Effector memory CD4-positive, alpha-beta T cell (primary cell): ENCODE data around the gene GCK.
"Not testable (repeated sequence)": the region's sequence is repeated elsewhere in the genome, so short reads cannot be mapped to it uniquely, and the experiment has no call there.

Experiments used
- DNase-seq, 3 donors: peaks; one replicate each; pipeline ENCODE4 v3.0.0-alpha.2; 2020
- H3K27ac ChIP-seq: 2 replicates; pipeline ENCODE4 v1.7.0; 2013; ENCODE audit warnings: mild to moderate bottlenecking, low read length, moderate library complexity; ENCODE audit not compliant: insufficient read depth, poor library complexity, severe bottlenecking
- H3K27me3 ChIP-seq: replicated peaks from 2 replicates; pipeline ENCODE4 v1.7.0; 2013; ENCODE audit warnings: mild to moderate bottlenecking, low read length; ENCODE audit not compliant: insufficient read depth, control insufficient read depth, poor library complexity, severe bottlenecking
- H3K36me3 ChIP-seq: 2 replicates; pipeline ENCODE4 v1.7.0; 2013; ENCODE audit warnings: mild to moderate bottlenecking, low read length, moderate library complexity; ENCODE audit not compliant: control insufficient read depth, insufficient read depth
- H3K4me1 ChIP-seq: 2 replicates; pipeline ENCODE4 v1.7.0; 2013; ENCODE audit warnings: low read length, mild to moderate bottlenecking; ENCODE audit not compliant: control insufficient read depth, insufficient read depth, poor library complexity, severe bottlenecking
- H3K4me3 ChIP-seq: 2 replicates; pipeline ENCODE4 v1.7.0; 2013; ENCODE audit warnings: low read length, low read depth, mild to moderate bottlenecking; ENCODE audit not compliant: insufficient read depth, poor library complexity, severe bottlenecking
- H3K9me3 ChIP-seq: 2 replicates; pipeline ENCODE4 v1.7.0; 2013; ENCODE audit warnings: mild to moderate bottlenecking, low read length, moderate library complexity; ENCODE audit not compliant: control insufficient read depth

Gene GCK

DNA sequence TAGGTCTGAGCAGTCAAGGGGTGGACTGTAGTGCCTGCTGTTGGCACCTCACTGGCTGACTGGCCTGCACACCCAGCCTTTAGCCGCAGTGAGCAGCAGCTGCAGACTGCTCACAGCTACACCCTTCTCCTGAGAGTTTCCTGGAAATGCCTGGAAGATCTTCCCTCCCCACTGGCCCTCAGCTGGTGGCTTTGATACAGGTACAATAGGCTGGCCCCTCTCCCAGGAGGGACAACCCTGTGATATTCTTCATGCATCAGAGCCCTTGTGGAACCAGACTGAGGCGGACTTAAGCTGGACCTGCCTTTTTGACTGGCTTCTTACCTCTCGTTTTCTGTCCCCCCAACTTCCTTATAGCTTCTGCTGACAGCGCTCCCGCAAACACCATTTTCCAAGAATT, 6.4 kb downstream of the GCK start:
- H3K27me3 ChIP-seq: no peaks in the 10 kb centered on the region
- no peaks in the 10 kb centered on the region for H3K36me3 ChIP-seq
- H3K4me1 ChIP-seq: no peaks in the 10 kb centered on the region
- H3K9me3 ChIP-seq: no peaks in the 10 kb centered on the region
- no peak overlapping the region for H3K4me3 ChIP-seq
- no peak overlapping the region for H3K27ac ChIP-seq
- no peak for DNase-seq

DNA sequence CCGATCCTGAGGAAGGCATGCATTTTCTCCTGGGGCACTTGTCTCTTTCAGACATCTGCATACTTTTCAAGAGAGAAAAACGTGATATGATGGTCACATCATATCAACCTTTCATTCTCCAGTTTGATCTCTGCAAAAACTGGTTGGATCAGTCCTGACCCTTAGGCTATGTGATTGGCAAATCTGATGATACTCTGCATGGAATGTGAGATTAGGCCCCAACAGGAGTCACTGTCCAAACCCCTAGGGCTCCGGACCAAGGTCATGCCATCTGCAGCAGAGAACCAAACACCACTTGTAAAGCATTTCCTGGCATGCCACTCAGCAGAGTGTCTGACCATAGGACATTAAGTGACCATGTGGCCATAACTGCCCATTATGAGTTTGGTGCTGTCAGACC, 8.6 kb downstream of the GCK start:
- H3K9me3 ChIP-seq: no peaks in the 10 kb centered on the region
- H3K27ac ChIP-seq: no peak overlapping the region

DNA sequence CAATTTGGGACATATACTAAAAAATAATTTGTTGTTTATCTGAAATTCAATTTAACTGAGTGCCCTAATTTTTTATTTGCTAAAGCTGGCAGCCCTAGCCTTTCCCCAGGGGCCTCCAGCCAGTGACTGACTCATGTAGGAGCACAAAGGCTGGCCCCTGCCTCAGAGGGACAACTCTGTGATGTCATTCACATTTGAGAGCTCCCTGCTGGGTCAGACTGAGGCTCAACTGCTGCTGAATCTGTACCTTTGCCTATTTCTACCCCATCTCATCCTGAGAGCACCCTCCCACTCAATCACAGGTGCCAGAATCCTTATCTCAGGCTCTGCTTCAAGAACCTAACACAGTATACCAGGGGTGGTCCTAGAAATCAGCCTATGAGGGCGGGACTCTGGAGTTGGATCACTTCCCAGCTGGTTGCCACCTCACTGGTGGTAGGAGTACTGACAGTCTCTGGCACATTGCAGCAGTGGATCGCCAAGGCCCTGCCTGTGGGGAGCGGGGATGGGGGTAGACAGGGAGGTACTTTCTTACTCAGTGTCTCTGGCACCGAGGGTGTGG, 11.6 kb downstream of the GCK start:
- no peak for DNase-seq
- Histone ChIP-seq H3K4me3 (no peak overlapping the region), H3K36me3 (no peaks in the 10 kb centered on the region), H3K9me3 (no peaks in the 10 kb centered on the region), H3K4me1 (no peaks in the 10 kb centered on the region), H3K27ac (no peak overlapping the region), H3K27me3 (no peaks in the 10 kb centered on the region)

More for the DNA sequence above, 8.6 kb downstream of the GCK start:
- H3K4me1 ChIP-seq: no peaks in the 10 kb centered on the region
- no peak for DNase-seq
- no peaks in the 10 kb centered on the region for H3K27me3 ChIP-seq
- no peaks in the 10 kb centered on the region for H3K36me3 ChIP-seq
- H3K4me3 ChIP-seq: no peak overlapping the region

DNA sequence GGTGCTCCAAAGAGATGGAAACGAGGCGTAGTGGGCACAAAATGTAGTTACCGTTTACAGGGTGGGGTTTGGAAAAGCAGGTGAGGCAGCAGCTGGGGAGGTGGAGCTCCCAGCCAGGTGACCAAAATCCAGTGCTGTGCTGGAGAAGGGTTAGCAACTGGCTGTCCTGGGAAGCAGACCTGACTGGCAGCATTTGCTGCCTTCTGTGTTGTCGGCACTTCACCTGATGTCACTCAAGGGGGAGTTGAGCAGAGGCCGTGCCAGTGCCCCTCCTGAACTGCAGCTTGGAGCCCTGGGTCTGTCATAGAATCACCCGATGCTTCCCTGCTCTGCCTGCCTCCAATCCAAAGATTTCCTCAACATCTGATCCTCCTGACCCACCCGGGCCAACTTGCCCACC, 12.8 kb downstream of the GCK start:
- H3K36me3 ChIP-seq: no peaks in the 10 kb centered on the region
- no peak for DNase-seq
- H3K27me3 ChIP-seq: no peaks in the 10 kb centered on the region
- no peaks in the 10 kb centered on the region for H3K9me3 ChIP-seq
- H3K4me1 ChIP-seq: no peaks in the 10 kb centered on the region
- no peak overlapping the region for H3K4me3 ChIP-seq
- no peak overlapping the region for H3K27ac ChIP-seq

DNA sequence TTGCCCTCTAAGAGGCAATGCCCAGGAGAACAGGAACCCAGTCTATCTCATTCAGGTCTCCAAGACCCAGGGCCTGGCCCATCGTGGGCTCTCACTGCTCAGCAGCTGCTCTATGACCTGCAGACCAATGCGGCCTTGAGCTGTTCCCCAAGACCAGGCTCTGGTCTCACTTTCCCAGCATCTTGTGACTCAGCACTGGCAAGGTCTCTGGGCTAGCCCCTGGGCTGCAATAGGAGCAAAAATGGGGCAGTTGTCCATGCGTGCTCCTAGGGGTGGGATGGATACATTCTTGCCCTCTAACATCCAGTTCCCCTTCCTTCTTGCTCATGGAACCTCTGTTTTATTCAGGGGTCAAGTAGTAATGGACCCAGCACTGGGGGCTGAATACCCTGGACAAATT, 13.5 kb downstream of the GCK start:
- Histone ChIP-seq H3K9me3 (no peaks in the 10 kb centered on the region), H3K27me3 (no peaks in the 10 kb centered on the region), H3K27ac (no peak overlapping the region), H3K4me3 (no peak overlapping the region), H3K36me3 (no peaks in the 10 kb centered on the region), H3K4me1 (no peaks in the 10 kb centered on the region)
- no peak for DNase-seq

DNA sequence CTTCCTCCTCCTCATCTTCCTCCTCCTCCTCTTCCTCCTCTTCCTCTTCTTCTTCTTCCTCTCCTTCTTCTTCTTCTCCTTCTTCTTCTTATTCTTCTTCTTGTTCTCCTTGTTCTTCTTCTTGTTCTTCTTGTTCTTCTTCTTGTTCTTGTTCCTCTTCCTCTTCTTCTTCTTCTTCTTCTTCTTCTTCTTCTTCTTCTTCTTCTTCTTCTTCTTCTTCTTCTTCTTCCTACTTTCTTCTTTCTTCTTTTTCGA, 14.6 kb downstream of the GCK start:
- DNase-seq, H3K4me1 ChIP-seq, H3K27ac ChIP-seq, H3K27me3 ChIP-seq, H3K36me3 ChIP-seq, H3K9me3 ChIP-seq, H3K4me3 ChIP-seq: not testable (repeated sequence)

DNA sequence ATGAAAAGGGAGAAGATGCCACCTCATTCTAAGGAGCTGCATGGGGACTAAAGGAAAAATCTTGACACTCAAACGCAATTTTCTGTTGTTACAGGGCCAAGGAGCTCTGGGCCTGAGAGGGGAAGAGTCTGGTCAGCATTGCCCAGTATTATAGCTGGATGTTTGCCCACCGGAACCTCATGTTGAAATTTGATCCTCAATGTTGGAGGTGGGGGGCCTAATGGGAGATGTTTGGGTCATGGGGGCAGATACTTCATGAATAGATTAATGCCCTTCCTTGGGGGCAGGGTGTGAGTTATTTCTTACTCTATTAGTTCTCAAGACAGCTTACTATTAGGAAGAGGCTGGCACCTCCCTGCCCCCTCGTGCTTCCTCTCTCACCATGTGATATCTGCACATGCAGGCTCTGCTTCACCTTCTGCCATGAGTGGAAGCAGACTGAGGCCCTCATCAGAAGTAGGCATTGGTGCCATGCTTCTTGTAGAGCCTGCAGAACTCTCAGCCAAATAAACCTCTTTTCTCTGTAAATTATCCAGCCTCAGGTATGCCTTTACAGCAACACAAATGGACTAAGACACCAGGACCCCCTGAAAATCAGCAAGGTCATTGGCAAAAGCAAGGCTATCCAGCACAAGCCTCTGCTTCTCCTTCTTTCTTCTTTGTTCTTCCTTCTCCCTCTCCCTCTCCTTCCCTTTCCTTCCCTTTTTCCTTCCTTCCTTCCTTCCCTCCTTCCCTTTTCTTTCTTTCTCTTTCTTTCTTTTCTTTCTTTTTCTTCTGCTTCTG, 15.1 kb downstream of the GCK start:
- H3K27me3 ChIP-seq: no peaks in the 10 kb centered on the region
- H3K4me3 ChIP-seq: no peak overlapping the region
- no peak for DNase-seq
- H3K36me3 ChIP-seq: no peaks in the 10 kb centered on the region
- no peaks in the 10 kb centered on the region for H3K4me1 ChIP-seq
- H3K27ac ChIP-seq: no peak overlapping the region
- H3K9me3 ChIP-seq: no peaks in the 10 kb centered on the region

DNA sequence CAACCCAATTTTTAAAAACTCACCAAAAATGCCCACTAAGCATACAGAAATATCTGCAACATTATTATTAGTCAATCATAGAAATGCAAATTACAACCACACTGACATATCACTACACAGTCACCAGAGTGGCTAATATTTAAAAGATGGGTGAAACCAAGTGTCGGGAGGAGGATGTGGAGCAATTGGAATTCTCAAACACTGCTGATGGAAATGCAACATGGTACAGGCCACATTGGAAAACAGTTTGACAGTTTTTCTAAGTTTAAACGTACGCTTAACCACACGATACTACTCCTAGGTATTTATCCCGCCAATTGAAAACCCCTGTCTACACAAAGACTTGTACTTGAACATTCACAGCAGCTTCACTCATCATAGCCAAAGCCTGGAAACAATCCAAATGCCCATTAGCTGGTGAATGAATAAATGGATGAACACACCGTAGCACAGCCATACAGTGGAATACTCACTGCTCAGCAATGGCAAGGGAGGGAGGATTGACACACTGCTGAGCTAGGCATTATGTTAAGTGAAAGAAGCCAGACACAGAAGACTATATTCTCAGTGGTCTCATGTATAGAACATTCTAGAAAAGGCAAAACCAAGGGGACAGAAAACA, 16.3 kb downstream of the GCK start:
- no peaks in the 10 kb centered on the region for H3K36me3 ChIP-seq
- no peaks in the 10 kb centered on the region for H3K4me1 ChIP-seq
- DNase-seq: no peak

DNA sequence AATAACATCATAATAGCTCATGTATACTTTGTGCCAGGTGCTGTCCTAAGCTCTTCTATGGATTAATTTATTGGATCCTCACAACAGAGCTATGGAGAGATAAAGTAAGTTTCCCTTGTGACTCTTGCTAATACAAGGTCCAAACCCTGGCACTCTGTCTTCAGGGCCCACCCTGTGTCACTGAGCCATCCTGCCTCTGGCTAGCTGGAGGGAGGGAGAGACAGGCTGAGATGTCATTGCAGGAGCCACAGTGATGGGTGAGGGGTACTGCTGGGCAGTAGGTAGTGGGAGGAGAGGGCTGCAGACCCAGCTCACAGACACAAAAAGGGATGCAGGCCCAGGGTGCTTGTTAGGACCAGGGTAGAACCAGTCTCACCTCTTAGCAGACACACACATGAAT, 16.9 kb downstream of the GCK start:
- no peaks in the 10 kb centered on the region for H3K9me3 ChIP-seq
- H3K4me3 ChIP-seq: no peak overlapping the region
- H3K27ac ChIP-seq: no peak overlapping the region
- H3K4me1 ChIP-seq: no peaks in the 10 kb centered on the region
- no peak for DNase-seq
- H3K27me3 ChIP-seq: no peaks in the 10 kb centered on the region
- no peaks in the 10 kb centered on the region for H3K36me3 ChIP-seq

More for the DNA sequence above, 16.3 kb downstream of the GCK start:
- Histone ChIP-seq H3K9me3 (no peaks in the 10 kb centered on the region), H3K27ac (no peak overlapping the region), H3K27me3 (no peaks in the 10 kb centered on the region), H3K4me3 (no peak overlapping the region)

DNA sequence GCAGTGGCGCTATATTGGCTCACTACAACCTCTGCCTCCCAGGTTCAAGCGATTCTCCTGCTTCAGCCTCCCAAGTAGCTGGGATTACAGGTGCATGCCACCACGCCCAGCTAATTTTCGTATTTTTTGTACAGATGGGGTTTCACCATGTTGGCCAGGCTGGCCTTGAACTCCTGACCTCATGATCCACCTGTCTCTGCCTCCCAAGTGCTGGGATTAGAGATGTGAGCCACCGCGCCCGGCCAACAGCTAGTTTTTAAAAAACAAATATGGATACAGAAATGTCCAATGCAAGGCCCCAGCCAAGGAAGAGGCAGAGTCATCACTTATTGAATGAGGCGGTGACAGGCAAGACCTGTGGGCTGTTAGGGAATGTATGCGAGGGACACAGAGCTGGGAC, 17.3 kb downstream of the GCK start:
- H3K9me3 ChIP-seq, H3K36me3 ChIP-seq, H3K27me3 ChIP-seq, H3K27ac ChIP-seq, H3K4me3 ChIP-seq, H3K4me1 ChIP-seq, DNase-seq: not testable (repeated sequence)
